Measurements from ENCODE around the gene FBXO22.

DNA sequence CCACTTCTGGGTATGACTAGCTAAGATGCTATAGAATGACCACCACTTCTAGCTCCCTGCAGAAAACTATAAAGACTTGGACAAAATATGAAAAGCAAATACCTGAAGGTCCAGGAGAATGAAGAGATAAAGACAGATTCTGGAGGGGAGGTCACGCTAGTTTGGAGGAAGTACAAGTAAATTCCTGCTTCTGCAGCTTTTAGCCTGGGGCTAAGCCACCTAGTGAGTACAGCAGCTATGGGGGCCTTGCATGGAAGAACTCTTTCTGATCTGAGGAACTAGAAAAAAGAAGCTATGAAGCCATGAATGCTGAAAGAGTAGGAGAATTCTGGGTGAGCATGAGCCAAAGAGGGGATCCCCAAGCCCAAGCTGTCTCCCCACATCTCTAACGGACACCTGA, 78.8 kb downstream of the FBXO22 start:
- TF ChIP-seq, protein P1, sequence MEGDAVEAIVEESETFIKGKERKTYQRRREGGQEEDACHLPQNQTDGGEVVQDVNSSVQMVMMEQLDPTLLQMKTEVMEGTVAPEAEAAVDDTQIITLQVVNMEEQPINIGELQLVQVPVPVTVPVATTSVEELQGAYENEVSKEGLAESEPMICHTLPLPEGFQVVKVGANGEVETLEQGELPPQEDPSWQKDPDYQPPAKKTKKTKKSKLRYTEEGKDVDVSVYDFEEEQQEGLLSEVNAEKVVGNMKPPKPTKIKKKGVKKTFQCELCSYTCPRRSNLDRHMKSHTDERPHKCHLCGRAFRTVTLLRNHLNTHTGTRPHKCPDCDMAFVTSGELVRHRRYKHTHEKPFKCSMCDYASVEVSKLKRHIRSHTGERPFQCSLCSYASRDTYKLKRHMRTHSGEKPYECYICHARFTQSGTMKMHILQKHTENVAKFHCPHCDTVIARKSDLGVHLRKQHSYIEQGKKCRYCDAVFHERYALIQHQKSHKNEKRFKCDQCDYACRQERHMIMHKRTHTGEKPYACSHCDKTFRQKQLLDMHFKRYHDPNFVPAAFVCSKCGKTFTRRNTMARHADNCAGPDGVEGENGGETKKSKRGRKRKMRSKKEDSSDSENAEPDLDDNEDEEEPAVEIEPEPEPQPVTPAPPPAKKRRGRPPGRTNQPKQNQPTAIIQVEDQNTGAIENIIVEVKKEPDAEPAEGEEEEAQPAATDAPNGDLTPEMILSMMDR (IDR thresholded peaks at IDR 0.05; ENCODE audit: low read length), result no peak
- no peak for TF ChIP-seq EZH2 (IDR thresholded peaks at IDR 0.05; ENCODE audit: borderline replicate concordance, low read length)

Data from OCI-LY1 (cell line).